ENCODE data around the gene BBLN. TPM values are rescaled to one million over a fixed set of nuclear protein-coding genes. Genes with fewer than 3 reads are reported as not detected.

The BBLN gene
- total RNA-seq, 1 donor from 2014 or later, result 82.8 TPM

GRCh38 chr9:128208946-128209669, 49.0 kb downstream of the BBLN start:
- intact Hi-C loops (cut with micrococcal nuclease), result no loop called here

DNA sequence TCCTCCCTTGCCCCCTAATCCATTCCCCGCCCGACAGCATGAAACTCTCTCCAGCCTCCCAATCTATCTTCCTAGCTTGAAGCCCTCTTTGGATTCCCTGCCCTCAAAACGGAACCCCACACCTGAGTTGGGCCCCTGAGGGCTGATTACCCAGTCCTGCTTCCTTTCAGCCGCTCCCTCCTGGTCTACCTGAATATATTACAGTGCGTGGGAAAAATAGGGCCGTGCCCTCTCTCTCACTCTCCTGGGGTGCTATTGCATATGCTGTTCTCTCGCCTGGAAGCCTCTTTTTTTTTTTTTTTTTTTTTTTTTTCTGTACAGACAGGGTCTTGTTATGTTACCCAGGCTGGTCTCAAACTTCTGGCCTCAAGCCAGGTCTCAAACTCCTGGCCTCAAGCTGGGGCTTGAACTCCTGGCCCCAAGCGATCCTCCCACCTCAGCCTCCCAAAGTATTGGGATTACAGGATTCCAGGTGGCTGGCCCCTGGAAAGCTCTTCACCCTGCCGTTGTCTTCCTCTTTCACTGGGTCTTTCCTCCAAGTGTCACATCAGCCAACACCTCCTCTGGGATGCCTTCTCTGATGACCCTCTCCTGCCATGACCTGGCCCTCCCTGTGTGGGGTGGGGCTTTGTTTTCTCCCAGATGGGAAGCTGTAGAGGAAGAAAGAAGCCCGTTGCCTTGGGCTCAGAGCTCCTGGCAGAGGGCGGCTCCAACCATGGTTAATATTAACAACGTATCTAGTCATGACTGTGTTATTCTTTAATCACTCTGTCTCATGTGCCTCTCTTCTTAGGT, 51.3 kb downstream of the BBLN start:
- intact Hi-C loops (cut with micrococcal nuclease), result no loop called here

GRCh38 chr9:128211981-128212281, 51.9 kb downstream of the BBLN start:
- intact Hi-C loops (cut with micrococcal nuclease), result no loop called here

Other genes starting within 250 kb of the BBLN start
- gene ST6GALNAC4, start 243.2 kb upstream of the BBLN start, total RNA-seq, result 23.2 and 23.8 TPM in 2 replicates
- gene PIP5KL1, start 229.5 kb upstream of the BBLN start, total RNA-seq, result 1.7 and 2.7 TPM in 2 replicates
- 66.5 and 68.6 TPM in 2 replicates for gene DPM2, start 222.4 kb upstream of the BBLN start, total RNA-seq
- 399 and 400 TPM in 2 replicates for gene EEIG1, start 179.3 kb upstream of the BBLN start, total RNA-seq
- gene NAIF1, start 92.9 kb upstream of the BBLN start, total RNA-seq, result 13.2 and 14.0 TPM in 2 replicates
- gene SLC25A25, start 92.0 kb upstream of the BBLN start, total RNA-seq, result 17.8 and 19.7 TPM in 2 replicates
- 52.5 and 60.0 TPM in 2 replicates for gene PTGES2, start 32.5 kb upstream of the BBLN start, total RNA-seq
- gene LCN2, start 10.8 kb upstream of the BBLN start, total RNA-seq, result not detected in 2 replicates
- 128 and 138 TPM in 2 replicates for gene CIZ1, start 31.3 kb downstream of the BBLN start, total RNA-seq
- 0.32 and 0.41 TPM in 2 replicates for gene DNM1, start 43.1 kb downstream of the BBLN start, total RNA-seq
- 38.7 and 43.2 TPM in 2 replicates for gene GOLGA2, start 115.7 kb downstream of the BBLN start, total RNA-seq
- 11.8 and 12.0 TPM in 2 replicates for gene SWI5, start 116.0 kb downstream of the BBLN start, total RNA-seq
- gene TRUB2, start 162.2 kb downstream of the BBLN start, total RNA-seq, result 25.8 and 26.9 TPM in 2 replicates
- gene COQ4, start 162.6 kb downstream of the BBLN start, total RNA-seq, result 40.6 and 40.7 TPM in 2 replicates
- 21.6 and 22.5 TPM in 2 replicates for gene SLC27A4, start 180.3 kb downstream of the BBLN start, total RNA-seq
- gene URM1, start 211.1 kb downstream of the BBLN start, total RNA-seq, result 76.9 and 77.9 TPM in 2 replicates